Subcutaneous abdominal adipose tissue (tissue), 5 donors: ENCODE results near the gene CLCN4.
A peak's percentile ranks its signal among the peaks of the same experiment; 100 is the strongest.

Source experiments
- H3K27ac ChIP-seq: one replicate; pipeline ENCODE4 v1.7.0; 2013; ENCODE audit warnings: low read depth, mild to moderate bottlenecking, inconsistent platforms, low read length, moderate library complexity
- H3K27me3 ChIP-seq, 5 donors: one replicate each; pipeline ENCODE4 v1.7.0; 2013; ENCODE audit warnings: low read length in 5 of 5, inconsistent platforms in 1 of 5; ENCODE audit not compliant: control insufficient read depth in 5 of 5, insufficient read depth in 4 of 5
- H3K36me3 ChIP-seq, 5 donors: one replicate each; pipeline ENCODE4 v1.7.0; 2013; ENCODE audit warnings: low read length in 5 of 5; ENCODE audit not compliant: control insufficient read depth in 5 of 5, insufficient read depth in 5 of 5
- H3K4me1 ChIP-seq, 5 donors: one replicate each; pipeline ENCODE4 v1.7.0; 2013; ENCODE audit warnings: low read length in 5 of 5, mild to moderate bottlenecking in 3 of 5, moderate library complexity in 1 of 5; ENCODE audit not compliant: control insufficient read depth in 5 of 5, insufficient read depth in 5 of 5
- H3K4me3 ChIP-seq, 5 donors: one replicate each; pipeline ENCODE4 v1.7.0; 2013; ENCODE audit warnings: low read length in 5 of 5, low read depth in 1 of 5
- H3K9ac ChIP-seq, 5 donors: one replicate each; pipeline ENCODE4 v1.7.0; 2013; ENCODE audit warnings: low read length in 5 of 5, mild to moderate bottlenecking in 4 of 5, moderate library complexity in 3 of 5
- H3K9me3 ChIP-seq, 5 donors: one replicate each; pipeline ENCODE4 v1.7.0; 2013; ENCODE audit warnings: low read length in 5 of 5; ENCODE audit not compliant: control insufficient read depth in 5 of 5
- donor health status: healthy.
- donor health status: healthy.
- donor health status: healthy.
- donor health status: healthy.
- donor health status: healthy.

CLCN4 gene

GRCh38 chrX:10142041-10142599, 14.7 kb upstream of the CLCN4 start:
- H3K27ac ChIP-seq = no peak overlapping the region
- peaks cover 0 to 3% (median 0%) of the 10 kb centered on the region in 5 donors for H3K27me3 ChIP-seq
- H3K4me3 ChIP-seq = no peak overlapping the region
- peaks cover 0 to 7% (median 0%) of the 10 kb centered on the region in 5 donors for H3K9me3 ChIP-seq
- H3K36me3 ChIP-seq = peaks cover 0 to 39% (median 31%) of the 10 kb centered on the region in 5 donors
- H3K9ac ChIP-seq = no peak overlapping the region
- no peaks in the 10 kb centered on the region for H3K4me1 ChIP-seq

DNA sequence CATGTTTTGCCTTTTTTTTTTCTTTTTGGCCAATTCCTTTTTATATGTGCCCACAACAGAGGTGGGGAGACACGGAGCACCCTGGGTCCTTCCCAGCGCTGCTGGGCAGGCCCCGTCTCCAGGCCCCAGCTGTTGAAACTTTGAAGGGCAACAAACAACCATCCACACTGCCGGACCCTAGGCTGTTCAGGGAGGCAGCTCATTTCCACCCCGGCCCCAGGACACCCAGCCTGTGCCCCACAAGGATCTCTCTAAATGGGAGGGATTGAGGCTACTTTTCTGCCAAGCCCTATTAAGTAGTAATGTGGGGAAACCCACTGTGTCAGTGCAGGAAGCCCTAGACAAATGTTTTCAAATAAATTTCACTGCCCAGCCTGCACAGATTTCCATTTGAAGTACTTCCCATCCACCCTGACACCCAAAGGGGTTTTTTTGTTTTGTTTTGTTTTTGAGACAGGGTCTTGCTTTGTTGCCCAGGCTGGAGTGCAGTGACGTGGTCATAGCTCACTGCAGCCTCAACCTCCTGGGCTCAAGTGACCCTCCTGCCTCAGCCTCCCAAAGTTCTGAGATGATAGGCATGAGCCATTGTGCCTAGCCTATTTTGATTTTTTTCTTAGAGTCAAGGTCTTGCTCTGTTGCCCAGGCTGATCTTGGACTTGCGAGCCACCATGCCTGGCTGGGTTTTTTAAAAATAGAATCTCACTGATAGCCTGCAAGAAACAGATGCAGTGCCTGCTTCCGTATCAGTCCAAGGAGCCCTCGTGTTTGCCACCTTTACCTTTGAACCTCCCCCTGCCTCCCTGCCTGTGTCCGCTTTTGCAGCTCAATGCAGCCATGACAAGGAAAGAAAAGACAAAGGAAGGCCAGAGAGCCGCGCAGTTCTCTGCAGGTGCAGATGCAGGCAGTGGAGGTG, 13.4 kb upstream of the CLCN4 start:
- Histone ChIP-seq H3K36me3 (peaks cover 0 to 35% (median 28%) of the 10 kb centered on the region in 5 donors), H3K27ac (no peak overlapping the region)

GRCh38 chrX:10146346-10146745, 10.4 kb upstream of the CLCN4 start:
- H3K9me3 ChIP-seq = peaks cover 0 to 7% (median 0%) of the 10 kb centered on the region in 5 donors
- H3K27me3 ChIP-seq = peaks cover 0 to 6% (median 2%) of the 10 kb centered on the region in 5 donors
- no peak overlapping the region for H3K27ac ChIP-seq
- H3K9ac ChIP-seq = no peak overlapping the region
- peaks cover 0 to 19% (median 10%) of the 10 kb centered on the region in 5 donors for H3K36me3 ChIP-seq
- no peak overlapping the region for H3K4me3 ChIP-seq
- H3K4me1 ChIP-seq = no peaks in the 10 kb centered on the region

More for the DNA sequence above, 13.4 kb upstream of the CLCN4 start:
- H3K4me3 ChIP-seq = no peak overlapping the region
- H3K4me1 ChIP-seq = no peaks in the 10 kb centered on the region
- H3K9ac ChIP-seq = no peak overlapping the region
- peaks cover 0 to 3% (median 0%) of the 10 kb centered on the region in 5 donors for H3K27me3 ChIP-seq
- peaks cover 0 to 7% (median 0%) of the 10 kb centered on the region in 5 donors for H3K9me3 ChIP-seq

GRCh38 chrX:10152086-10152485, 4.7 kb upstream of the CLCN4 start:
- Histone ChIP-seq H3K9ac (no peak overlapping the region), H3K36me3 (no peaks in the 10 kb centered on the region), H3K9me3 (no peaks in the 10 kb centered on the region), H3K4me3 (no peak overlapping the region), H3K27ac (no peak overlapping the region), H3K4me1 (peaks cover 0 to 6% (median 4%) of the 10 kb centered on the region in 5 donors), H3K27me3 (peaks cover 0 to 13% (median 3%) of the 10 kb centered on the region in 5 donors)

GRCh38 chrX:10155137-10155536, 1.6 kb upstream of the CLCN4 start:
- no peak overlapping the region for H3K4me3 ChIP-seq
- peaks cover 0 to 21% (median 3%) of the 10 kb centered on the region in 5 donors for H3K27me3 ChIP-seq
- no peaks in the 10 kb centered on the region for H3K9me3 ChIP-seq
- no peak overlapping the region for H3K27ac ChIP-seq
- no peak overlapping the region for H3K9ac ChIP-seq
- H3K4me1 ChIP-seq = peaks cover 0 to 13% (median 10%) of the 10 kb centered on the region in 5 donors
- H3K36me3 ChIP-seq = no peaks in the 10 kb centered on the region

- Histone ChIP-seq H3K9ac (peak overlapping the region in 2 of 5 donors; percentile 58 to 71), H3K27ac (peak overlapping the region; percentile 68), H3K27me3 (peaks cover 0 to 27% (median 12%) of the 10 kb centered on the region in 5 donors), H3K4me1 (peaks cover 0 to 13% (median 10%) of the 10 kb centered on the region in 5 donors), H3K4me3 (peak overlapping the region; percentile 30 to 61 (median 51)), H3K9me3 (no peaks in the 10 kb centered on the region), H3K36me3 (no peaks in the 10 kb centered on the region)
Measured at GRCh38 chrX:10157032-10157341, 212 bp downstream of the CLCN4 start.

GRCh38 chrX:10157543-10157942, 768 bp downstream of the CLCN4 start:
- Histone ChIP-seq H3K27me3 (peaks cover 0 to 27% (median 12%) of the 10 kb centered on the region in 5 donors), H3K9me3 (no peaks in the 10 kb centered on the region), H3K4me1 (peaks cover 0 to 13% (median 10%) of the 10 kb centered on the region in 5 donors), H3K4me3 (peak overlapping the region in 2 of 5 donors; percentile 51 to 61), H3K9ac (no peak overlapping the region), H3K27ac (peak overlapping the region; percentile 68), H3K36me3 (no peaks in the 10 kb centered on the region)

DNA sequence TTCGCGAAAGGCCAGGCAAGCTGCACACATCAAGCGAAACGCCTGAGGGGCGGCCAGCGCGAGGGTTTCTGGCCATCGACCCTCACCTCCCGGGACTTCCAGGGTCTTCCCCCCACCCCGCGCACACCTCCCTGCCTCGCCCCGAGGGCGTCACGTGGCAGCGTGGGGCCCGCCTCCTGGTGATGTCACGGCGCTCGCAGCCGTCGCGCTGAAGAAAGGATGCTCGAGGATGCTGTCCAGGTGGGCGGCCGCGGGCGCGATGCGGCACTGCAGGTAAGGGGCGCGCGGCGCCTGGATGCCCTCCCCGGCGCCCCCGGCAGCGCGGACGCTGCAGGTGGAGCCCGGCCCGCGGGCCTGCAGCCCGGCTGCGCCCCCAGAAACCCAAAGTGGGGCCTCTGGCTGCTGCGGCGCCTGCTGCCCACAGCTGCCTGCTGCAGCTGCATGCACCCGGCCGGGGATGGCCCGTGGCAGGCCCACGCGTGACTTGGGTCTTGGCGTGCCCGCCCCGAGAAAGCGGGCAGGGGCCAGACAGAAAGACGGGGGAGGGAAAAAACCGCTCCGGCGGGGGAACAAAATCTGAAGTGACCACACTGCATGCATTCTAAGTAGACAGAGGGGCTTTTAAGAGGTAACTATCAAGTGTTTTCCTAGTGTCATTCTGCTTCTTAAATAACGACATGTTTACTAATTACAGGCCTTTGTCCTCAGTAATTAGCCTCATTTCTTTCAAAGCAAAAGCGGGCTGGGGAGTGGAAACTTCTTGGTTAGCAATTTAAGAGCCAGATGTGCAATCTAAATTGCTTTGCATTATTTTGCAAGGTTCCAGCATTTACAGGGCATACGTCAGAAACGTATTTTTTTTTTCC, 1.7 kb downstream of the CLCN4 start:
- peaks cover 0 to 25% (median 12%) of the 10 kb centered on the region in 5 donors for H3K27me3 ChIP-seq
- no peaks in the 10 kb centered on the region for H3K9me3 ChIP-seq
- H3K4me1 ChIP-seq = peaks cover 0 to 13% (median 10%) of the 10 kb centered on the region in 5 donors
- H3K9ac ChIP-seq = peak overlapping the region in 2 of 5 donors; percentile 22 to 25
- H3K36me3 ChIP-seq = no peaks in the 10 kb centered on the region
- no peak overlapping the region for H3K27ac ChIP-seq
- peak overlapping the region in 3 of 5 donors; percentile 18 to 39 (median 37) for H3K4me3 ChIP-seq

- Histone ChIP-seq H3K9ac (no peak overlapping the region), H3K9me3 (no peaks in the 10 kb centered on the region), H3K27ac (no peak overlapping the region), H3K27me3 (peaks cover 0 to 22% (median 11%) of the 10 kb centered on the region in 5 donors), H3K4me3 (no peak overlapping the region), H3K4me1 (peaks cover 0 to 13% (median 10%) of the 10 kb centered on the region in 5 donors), H3K36me3 (no peaks in the 10 kb centered on the region)
Measured at GRCh38 chrX:10159145-10159468, 2.3 kb downstream of the CLCN4 start.
